Measurements from ENCODE around the gene COX6B2.

Gene COX6B2

DNA sequence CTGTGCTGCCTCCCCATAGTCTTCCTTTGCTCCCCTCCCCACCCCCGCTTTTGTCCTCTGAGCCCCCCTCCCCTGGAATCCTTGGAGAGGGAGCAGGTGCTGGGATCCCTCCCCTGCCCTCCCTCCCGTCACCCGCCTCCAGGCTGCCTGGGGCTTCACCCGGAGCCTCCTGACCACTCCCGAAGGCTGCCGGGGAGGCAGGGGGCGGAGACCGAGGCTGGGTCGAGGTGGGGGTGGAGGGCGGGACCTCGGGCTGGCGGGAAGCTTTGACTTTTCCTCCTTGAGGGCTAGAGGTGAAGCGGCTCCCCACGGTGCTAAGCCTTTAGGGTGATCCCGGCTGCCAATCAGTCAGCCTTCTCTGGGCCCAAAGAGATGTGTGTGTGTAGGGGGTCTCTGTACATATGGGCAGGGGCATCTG is 13.3 kb downstream of the COX6B2 start:
- DNase-seq, result peak; percentile 84

DNA sequence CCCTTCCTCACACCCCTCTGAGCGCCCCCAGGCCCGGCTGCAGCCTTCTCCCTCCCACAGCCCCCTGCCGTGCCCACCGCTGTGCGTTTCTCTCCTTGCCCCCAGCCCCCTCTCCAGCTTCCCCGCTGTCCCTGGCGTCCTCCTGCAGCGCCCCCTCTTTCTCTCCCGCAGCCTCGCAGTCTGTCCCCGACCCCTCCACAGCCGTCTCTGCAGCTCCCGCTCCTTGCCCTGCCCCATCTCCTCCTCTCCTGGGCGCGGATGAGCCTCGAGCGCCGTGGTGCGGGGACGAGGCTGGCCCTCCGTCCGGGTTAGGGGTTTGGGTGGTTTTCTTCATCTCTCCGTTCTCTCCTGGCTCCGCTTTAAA is 13.8 kb downstream of the COX6B2 start:
- DNase-seq, result peak; percentile 15

DNA sequence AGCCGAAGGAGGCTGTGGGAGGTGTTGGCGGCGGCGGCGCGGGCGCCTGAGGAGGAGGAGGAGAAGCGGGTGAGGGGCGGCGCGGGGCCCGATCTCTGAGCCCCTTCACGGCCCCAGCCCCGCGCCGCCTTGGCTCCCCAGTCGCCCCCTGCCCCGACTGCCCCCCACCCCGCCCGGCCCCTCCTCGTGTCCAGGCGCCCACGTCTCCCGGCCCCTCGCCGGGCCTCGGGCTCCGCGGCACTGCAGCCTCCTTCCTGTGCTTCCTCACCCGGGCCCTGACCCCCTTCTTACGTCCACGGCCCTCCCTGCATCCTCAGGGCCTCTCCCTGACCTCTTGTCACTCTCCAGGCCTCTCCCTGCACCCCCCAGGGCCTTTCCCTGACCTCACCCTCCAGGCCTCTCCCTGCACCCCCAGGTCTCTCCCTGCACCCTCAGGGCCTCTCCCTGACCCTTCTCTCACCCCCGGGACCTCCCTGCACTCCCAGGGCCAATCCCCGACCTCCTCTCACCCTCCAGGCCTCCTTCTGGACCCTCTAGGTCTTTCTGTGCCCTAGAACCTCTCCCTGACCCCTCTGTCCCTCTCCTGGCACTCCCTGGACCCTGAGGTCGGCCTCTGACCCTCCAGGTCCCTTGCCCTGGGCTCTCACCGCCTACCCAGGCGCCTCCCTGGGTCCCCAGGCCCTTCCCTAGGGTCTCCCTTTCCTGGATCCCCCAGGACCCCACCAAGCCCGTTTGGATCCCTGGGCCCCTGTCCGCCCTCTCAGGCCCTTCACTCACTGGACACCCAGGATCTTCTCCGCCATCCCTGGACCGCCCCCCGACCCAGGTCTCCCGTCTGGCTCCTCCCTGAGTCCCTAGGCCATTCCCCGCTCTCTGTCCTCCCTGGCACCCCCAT is 14.4 kb downstream of the COX6B2 start:
- DNase-seq, result peak; percentile 25

DNA sequence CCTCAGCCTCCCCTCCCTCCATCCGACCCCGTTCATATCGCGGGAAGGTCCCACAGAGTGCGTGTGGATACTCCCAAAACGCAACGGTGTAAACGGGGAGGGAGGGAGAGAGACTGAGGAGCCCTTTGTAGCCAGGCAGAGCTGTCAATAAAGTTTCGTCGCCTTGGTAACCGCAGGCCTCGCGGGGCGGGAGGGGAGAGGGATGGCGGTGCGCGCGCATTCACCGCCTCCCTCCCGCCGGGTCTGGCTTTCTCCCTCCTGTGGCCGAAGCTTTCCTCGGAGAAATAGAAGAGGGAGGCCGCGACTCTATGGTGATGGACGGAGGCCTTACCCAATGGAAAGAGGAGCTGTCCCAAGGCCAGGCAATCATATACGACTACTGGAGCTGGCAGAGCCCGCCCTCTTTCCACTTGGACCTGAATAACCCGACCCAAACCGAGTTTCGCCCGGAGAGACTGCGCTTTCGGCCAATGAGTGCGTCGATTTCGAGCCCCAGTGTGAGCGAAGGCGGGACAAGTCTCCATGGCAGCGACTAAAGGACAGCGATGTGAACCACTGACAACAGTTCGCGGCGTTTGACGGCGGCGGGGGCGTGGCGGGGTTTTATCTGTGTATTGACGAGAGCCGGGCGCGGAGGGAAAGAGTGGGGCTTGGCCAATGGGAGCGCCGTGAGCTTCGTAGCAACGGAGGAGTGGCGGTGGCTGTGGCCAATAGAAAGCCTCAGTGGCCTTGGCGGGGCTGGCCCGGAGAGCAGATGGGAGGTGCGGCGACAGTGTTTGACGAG is 15.2 kb downstream of the COX6B2 start, which contains the start of gene KMT5C:
TSS of gene KMT5C (plus strand) at position 772 of the 784 bp plus-strand sequence. CDS start 2,061 bp downstream, outside the sequence.
- DNase-seq, result peak; percentile 100

DNA sequence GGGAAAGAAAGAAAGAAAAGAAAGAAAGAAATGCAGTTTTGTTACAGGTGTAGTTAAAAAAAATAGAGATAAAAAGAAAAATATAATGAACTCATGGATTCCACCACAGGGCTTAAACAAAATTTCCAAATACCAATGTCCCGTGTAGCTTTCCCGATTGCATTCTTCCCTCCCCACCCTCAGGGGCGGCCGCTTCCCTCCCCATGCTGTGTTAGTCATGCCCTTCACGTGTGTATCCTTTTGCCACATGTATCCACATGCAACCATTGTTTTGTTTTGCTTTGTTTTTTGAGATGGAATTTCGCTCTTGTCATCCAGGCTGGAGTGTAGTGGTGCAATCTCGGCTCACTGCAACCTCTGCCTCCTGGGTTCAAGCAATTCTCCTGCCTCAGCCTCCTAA is 18.4 kb downstream of the COX6B2 start:
- no peak for DNase-seq

DNA sequence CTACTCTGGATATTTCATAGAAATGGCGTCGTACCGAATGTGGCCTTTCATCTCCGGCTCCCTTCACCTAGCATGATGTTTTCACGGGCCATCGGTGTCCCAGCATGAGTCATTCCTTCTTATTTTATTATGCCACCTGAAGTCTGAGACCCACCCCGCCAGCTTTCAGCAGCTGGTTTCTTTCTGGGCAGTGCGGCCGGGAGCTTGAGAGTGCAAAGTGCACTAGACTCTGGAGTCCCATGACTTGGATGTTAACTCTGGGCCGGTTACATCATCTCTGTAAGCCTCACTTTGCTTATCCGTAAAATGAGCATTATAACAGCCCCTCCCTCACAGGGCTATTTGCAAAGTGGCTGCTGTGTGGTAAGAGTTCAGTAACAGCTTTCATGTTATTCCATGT is 20.6 kb downstream of the COX6B2 start:
- DNase-seq, result no peak

DNA sequence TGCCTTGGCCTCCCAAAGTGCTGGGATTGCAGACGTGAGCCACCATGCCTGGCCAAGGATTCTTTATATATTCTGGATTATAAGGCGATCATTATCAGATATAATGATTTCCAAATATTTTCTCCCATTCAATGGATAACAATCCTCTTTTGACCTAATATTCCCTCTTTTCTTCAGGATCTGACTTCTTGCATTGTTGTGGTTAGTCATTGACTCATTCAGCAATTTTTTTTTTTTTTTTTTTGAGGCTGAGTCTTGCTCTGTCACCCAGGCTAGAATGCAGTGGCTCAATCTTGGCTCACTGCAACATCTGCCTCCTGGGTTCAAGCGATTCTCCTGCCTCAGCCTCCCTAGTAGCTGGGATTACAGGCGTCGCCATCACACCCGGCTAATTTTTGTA is 24.7 kb downstream of the COX6B2 start:
- peak; percentile 42 for DNase-seq

DNA sequence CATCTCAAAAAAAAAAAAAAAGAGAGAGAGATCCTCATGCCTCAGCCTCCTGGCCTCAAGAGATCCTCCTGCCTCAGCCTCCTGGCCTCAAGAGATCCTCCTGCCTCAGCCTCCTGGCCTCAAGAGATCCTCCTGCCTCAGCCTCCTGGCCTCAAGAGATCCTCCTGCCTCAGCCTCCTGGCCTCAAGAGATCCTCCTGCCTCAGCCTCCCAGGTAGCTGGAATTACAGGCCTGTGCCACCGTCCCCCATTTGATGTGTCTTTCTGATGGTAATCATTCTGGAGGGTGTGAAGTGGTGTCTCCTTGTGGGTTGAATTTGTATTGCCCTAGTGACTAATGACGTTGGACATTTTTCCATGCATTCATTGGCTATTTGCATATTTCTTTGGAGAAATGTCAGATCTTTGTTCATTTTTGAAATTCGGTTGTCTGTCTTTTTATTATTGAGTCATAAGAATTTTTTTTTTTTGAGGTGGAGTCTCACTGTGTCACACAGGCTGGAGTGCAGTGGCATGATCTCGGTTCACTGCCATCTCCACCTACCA is 25.7 kb downstream of the COX6B2 start:
- DNase-seq, result peak; percentile 55

DNA sequence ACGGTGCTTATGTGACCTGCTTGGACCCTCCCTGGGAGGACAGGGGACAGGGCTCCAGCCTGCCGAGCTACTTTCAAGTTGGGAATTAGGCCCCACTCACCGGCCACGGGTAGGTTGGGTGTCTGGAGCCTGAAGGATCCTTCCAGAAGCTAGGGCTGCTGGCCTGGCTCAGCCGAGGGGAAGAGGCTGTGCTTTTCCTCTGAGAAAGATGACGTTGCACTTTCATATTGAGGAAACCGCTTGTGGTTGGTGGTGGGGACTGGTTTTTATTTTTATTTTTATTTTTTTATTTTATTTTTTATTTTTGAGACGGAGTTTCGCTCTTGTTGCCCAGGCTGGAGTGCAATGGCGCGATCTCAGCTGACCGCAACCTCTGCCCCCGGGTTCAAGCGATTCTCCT is 29.3 kb downstream of the COX6B2 start, which contains the start of gene TMEM150B:
TSS of gene TMEM150B (minus strand) at position 170 of the 400 bp plus-strand sequence. CDS start 4,305 bp downstream, outside the sequence.
- peak; percentile 86 for DNase-seq

DNA sequence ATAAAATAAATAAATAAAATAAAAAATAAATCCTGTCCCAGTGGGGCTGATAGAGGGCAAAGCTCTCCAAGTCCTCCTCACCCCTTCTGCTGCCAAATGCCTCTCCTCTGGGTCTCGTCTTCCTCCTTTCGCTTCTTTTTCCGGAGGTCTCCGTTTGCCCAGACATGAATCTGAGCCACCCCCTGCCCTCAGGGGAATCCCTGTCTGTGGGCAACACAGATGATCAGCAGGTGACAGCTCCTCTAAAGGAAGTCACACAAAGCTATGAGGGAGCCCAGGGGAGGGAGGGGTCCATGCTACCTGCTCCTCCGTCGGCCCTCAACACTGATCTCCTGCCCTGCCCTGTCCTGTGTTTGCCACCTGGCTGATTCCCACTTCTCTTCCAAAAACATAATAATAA is 29.9 kb downstream of the COX6B2 start:
- DNase-seq, result peak; percentile 43

DNA sequence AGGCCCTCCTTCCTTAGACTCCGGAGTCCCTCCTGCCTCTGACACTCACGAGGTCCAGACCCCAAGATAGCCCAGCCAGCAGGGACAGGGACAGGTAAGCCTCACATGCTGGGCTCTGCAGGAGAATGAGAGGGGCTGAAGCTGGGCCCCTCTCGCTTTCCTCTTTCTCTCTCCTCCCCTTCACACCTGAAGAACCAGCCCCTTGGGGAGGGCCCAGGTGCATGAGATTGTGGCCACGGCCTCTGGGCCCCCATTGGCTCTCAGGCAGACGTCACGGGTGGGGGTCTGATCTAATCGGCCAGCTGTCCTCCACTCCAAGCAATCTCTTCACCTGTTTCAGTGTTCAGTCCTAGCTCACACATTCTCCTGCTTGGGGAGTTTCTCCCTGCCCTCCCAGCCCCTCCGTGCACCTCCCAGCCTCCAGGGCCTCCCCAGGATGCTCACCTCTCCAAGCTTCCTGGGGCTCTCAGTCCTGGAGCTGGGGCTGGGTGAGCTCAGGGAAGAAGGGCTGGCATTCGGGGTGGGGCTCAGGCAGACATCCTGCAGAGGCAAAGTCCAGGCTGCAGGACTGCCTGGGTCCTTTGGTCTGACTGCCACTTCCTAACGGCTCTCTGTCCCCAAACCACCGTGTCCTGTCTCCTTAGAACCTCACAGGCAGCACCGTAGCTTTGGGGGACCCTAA is 32.2 kb downstream of the COX6B2 start:
- no peak for DNase-seq

DNA sequence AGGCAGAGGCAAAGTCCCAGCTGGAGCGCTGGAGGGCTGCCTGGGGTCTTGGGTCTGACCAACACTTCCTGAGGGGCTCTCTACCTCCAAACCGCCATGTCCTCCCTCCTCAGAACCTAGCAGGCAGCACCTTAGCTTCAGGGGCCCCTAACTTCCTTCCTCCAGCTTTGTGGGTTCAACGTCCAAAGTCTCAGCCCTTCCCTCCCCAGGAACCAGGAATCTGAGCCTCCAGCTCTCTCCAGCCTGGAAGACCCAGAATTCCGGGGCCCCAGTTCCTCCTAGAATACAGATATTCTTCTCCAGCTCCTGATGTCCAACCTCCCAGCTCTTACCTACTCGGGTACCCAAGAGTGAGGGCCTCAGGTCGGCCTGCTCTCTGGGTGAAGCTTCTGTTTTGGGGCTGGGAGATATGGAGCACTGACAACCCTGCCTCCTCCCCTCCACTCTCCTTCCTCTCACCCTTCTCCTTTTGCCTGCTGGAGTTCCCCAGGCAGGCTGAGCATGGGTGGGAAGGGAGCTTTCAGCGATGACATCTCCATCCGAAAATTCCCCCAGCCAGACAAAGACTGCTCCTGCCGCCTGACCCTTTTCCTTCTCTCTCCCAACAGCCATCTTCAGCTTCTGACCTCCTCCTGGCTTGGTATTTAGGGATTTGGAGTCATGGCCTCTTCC is 32.9 kb downstream of the COX6B2 start:
- DNase-seq, result peak; percentile 71

DNA sequence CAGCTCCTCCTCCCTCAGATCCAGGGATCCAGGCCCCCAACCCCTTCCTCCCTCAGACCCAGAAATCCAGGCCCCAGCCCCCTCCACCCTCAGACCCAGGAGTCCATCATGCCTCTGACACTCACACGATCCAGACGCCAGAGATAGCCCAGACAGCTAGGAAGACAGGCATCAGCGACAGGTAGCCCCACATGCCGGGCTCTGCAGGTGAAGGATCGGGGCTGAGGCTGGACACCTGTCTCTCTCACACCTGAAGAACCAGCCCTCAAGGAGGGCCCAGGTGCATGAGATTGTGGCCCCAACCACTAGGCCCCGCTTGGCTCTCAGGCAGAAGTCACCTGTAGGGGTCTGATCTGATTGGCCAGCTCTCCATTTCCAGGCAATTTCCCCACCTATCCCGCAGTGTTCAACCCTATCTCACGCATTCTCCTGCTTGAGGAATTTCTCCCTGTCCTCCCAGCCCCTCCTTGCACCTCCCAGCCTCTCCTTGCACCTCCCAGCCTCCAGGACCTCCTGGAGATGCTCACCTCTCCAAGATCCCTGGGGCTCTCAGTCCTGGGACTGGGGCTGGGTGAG is 33.6 kb downstream of the COX6B2 start:
- no peak for DNase-seq

DNA sequence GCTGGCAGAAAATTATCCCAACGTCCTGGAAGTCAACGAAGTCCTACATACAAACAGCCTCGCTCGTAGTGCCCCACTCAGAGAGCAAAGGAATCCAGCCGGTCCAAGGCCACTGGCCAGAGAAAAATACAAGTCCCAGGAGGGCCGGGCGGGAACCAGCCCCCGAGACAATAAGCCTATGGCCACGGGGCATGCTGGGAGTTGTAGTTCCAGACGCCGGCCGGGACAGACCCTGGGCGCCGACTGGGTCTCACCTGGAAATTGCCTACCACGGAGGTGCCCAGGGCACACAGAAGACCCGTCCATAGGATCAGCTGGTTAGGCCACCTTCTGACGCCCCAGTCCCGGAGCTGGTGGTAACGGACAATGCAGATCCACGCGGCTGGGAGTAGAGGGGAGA is 34.7 kb downstream of the COX6B2 start:
- DNase-seq, result no peak

DNA sequence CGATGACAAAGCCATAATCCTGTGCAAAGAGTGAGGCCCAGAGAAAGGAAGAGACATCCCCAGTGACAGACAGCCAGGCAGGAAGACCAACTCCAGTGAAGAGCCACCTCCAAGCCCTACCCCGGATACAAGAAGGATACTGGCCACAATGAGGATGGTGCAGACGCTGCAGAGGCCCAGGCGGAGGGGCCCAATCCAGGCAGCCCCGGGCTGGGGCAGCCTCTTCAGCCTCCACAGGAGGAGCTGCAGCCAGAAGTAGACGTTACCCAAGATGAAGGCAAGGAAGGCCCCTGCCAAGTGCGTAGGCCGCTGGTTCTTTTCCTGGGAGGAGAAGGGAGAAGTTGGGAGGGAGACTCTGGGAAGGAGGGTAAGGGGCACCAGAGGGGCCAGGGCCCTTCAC is 37.9 kb downstream of the COX6B2 start:
- no peak for DNase-seq

DNA sequence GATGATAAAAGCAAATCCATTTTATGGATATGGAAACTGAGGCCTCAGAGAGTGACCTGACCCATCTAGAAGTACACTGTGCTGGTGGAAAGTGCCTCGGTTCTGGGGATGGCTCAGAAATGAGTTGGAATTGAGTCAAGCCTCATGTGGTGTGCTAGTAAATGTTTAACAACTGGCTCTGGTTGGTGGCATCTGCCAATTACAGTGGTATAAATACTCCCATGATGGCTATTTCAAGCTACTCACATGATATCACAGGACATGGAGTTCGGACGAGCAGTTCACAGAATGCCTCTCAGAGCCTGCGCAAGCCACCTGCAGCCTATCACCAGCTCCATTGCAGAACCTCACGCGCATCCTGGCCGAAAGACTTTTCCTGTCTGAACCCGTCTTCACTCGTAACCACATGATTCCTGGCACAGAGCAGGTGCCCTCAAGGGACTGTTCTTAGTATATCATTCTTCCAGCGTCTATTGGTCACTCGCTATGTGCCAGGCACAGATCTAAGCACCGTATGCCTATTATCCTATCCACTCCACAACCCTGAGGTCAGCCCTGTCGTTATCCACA is 38.5 kb downstream of the COX6B2 start:
- no peak for DNase-seq

DNA sequence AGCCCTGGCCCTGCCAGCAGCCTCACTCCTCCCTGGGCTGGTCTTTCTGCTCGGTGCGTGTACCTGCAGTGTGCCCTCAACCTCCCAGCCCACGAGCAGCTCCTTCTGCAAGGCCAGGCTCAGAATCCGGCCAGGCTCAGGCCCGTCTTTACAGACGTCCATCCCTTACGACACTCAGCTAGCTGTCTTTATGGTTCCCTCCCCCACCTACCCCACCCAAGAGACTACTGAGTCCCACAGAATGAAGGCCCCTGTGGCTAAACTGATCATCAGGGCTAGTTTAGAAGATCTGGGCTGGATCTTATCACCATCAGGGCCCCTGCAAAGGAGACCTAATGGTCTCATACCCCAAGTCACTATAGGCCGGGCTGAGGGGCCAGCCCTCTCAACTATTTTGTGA is 40.1 kb downstream of the COX6B2 start:
- no peak for DNase-seq

DNA sequence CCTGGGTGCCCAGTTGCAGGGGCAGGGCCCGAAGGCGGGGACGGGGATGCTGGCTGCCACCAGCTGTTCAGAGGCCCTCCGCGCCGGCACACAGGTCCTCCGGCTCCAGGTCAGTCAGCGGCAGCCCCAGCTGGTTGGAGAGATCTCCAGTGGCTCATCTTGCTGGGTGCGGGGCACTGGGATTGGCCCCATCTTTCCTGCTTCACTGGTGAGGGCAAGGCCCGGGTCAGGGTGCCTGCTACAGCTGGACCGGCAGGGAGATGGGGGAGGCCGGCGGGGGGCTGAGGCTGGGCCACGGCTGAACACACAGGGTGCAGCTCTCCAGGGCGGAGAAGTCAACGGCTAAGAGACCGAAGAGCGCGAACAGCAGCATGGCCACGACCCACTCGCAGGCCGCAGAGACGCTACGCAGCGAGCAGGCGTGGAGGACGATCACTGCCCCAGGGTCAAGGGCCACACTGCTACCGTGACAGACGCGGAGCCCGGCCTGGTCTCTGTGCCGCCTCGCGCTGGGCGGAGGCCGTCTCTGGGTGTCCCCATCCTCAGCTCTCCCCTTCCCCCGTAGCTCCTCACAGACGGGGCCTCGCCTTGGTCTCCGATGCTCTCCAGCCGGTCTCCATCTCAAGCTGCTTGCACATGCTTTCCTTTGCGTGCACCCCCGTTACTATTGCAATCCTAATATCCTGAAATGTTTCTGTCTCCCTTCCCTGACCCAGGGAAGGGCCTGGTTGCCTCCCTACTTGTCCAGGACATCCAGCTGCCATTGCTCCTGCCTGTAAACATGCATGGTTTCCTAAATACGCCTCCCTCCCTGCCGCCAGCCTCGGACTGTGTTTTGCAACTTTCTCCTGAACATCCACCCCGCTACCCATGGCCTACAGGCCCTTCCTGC is 41.7 kb downstream of the COX6B2 start:
- DNase-seq, result no peak

DNA sequence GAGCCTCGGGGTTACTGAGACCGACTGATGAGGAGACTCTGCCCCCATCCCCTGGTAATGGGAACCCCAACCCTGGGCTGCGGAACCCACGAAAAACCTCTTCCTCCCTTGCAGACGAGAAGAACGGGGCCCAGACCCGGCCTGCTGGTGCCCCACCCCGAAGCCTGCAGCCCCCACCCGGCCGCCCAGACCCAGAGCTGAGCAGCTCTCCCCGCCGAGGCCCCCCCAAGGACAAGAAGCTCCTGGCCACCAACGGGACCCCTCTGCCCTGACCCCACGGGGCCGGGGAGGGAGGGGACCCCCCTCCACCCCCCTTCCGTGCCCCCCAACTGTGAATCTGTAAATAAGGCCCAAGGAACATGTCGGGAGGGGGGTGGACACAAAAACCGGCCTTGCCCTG is 42.7 kb downstream of the COX6B2 start:
- DNase-seq, result no peak

DNA sequence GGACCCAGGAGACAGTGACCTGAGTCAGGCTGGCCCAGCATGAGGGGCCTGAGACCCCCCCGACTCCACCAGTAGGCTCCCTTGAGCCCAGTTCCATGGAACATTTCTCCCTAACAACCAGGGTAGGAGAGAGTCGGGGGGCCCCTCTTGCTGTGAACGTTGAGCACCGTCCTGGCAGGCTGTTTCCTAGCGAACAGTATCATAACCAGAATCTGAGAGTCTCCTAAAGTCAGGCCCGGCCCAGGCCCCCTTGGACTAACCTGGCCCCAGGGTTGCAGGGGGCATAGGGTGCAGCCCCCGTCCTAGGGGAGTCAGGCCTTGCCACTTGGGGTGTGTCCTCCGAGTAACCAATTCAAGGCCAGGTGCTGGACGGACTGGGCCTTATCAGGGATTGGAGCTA is 43.1 kb downstream of the COX6B2 start:
- no peak for DNase-seq

DNA sequence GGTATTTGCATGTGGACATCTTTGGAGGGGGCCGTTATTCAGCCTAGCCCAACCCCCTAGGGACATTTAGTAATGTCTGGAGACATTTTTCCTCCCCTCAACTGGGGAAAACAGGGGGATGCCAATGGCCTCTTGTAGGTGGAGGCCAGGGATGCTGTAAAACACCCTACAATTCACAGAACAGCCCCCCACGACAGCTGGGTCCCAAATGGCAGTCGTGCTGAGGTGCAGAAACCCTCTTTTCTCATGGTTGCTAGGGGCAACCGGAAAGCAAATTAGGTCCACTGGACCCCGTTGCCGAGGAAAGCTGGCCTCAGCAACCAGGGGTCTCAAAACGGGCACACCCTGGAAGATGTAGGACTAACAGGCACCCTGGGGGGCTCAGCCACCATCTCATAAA is 44.0 kb downstream of the COX6B2 start:
- DNase-seq, result no peak
